ENCODE measurements around the gene CDC7. TPM values are rescaled to one million over a fixed set of nuclear protein-coding genes. Genes with fewer than 3 reads are reported as not detected.

Gene CDC7
- total RNA-seq, 1 donor from 2014 or later, result 21.3 TPM

DNA sequence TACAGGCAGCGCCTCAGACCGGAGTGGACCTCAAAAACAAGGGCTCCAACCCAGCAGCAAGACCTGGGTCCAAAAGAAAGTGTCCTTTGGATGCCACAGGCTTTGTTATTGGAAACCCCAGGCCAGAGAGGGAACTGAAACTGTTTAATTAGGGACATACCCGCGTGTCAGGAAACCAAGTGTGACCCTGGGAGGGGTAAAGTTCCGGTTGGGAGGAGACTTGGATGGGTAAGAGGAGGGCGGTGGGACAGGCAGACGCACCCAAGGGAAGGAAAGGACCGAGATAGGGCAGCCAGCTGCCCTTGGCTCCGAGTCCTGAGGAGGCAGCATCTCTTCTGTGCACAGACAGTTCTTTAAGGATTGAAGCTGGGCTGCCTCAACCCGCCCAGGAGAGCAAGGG, 71.4 kb downstream of the CDC7 start:
- Mint-ChIP-seq H3K27ac (ENCODE audit: unreplicated experiment) (no peak overlapping the region), H3K36me3 (ENCODE audit: low read depth, unreplicated experiment) (peaks cover 5% of the 10 kb centered on the region), H3K9me3 (ENCODE audit: unreplicated experiment) (no peaks in the 10 kb centered on the region), H3K4me1 (ENCODE audit: unreplicated experiment) (peaks cover 26% of the 10 kb centered on the region), H3K27me3 (ENCODE audit: unreplicated experiment) (peaks cover 4% of the 10 kb centered on the region), H3K4me3 (ENCODE audit: unreplicated experiment) (no peak overlapping the region)
- TF ChIP-seq, protein P1, sequence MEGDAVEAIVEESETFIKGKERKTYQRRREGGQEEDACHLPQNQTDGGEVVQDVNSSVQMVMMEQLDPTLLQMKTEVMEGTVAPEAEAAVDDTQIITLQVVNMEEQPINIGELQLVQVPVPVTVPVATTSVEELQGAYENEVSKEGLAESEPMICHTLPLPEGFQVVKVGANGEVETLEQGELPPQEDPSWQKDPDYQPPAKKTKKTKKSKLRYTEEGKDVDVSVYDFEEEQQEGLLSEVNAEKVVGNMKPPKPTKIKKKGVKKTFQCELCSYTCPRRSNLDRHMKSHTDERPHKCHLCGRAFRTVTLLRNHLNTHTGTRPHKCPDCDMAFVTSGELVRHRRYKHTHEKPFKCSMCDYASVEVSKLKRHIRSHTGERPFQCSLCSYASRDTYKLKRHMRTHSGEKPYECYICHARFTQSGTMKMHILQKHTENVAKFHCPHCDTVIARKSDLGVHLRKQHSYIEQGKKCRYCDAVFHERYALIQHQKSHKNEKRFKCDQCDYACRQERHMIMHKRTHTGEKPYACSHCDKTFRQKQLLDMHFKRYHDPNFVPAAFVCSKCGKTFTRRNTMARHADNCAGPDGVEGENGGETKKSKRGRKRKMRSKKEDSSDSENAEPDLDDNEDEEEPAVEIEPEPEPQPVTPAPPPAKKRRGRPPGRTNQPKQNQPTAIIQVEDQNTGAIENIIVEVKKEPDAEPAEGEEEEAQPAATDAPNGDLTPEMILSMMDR (IDR thresholded peaks at IDR 0.05; ENCODE audit: unreplicated experiment), result no peak
- DNase-seq (ENCODE audit: low spot score), result no peak

Other genes starting within 250 kb of the CDC7 start
- gene HFM1, start 96.0 kb upstream of the CDC7 start, total RNA-seq (ENCODE audit: unreplicated experiment), result 2.5 TPM